ENCODE data around the gene CLEC19A.

Gene CLEC19A

GRCh38 chr16:19329932-19330331 lies 44.4 kb downstream of the CLEC19A start:
- DNase-seq: no peak

- DNase-seq: no peak
Observed at GRCh38 chr16:19330841-19331397, 45.4 kb downstream of the CLEC19A start.

GRCh38 chr16:19331794-19332193 lies 46.3 kb downstream of the CLEC19A start:
- no peak for DNase-seq

GRCh38 chr16:19338335-19338734 lies 52.8 kb downstream of the CLEC19A start:
- DNase-seq: no peak

GRCh38 chr16:19344224-19344801 lies 58.8 kb downstream of the CLEC19A start:
- no peak for DNase-seq

GRCh38 chr16:19344980-19345379 lies 59.4 kb downstream of the CLEC19A start:
- no peak for DNase-seq

- no peak for DNase-seq
Observed at GRCh38 chr16:19346335-19346922, 60.9 kb downstream of the CLEC19A start.

GRCh38 chr16:19348125-19348524 lies 62.6 kb downstream of the CLEC19A start:
- DNase-seq: no peak

- DNase-seq: no peak
Observed at GRCh38 chr16:19348578-19349315, 63.2 kb downstream of the CLEC19A start.

GRCh38 chr16:19354371-19354770 lies 68.8 kb downstream of the CLEC19A start:
- DNase-seq: no peak

- DNase-seq: no peak
Observed at GRCh38 chr16:19356024-19356952, 70.8 kb downstream of the CLEC19A start.

GRCh38 chr16:19359556-19359955 lies 74.0 kb downstream of the CLEC19A start:
- no peak for DNase-seq

Measured in CD4-positive, alpha-beta T cell treated with Interferon alpha-2 for 1 hour (primary cell).